GM12873 (cell line): ENCODE data around the gene PKP3.

ENCODE experiments used
- CTCF ChIP-seq: IDR thresholded peaks from 2 replicates; pipeline ENCODE4 v1.5.1; 2012; ENCODE audit warnings: low read depth, mild to moderate bottlenecking, moderate library complexity, low read length, control low read depth; ENCODE audit not compliant: insufficient read depth; ENCODE audit errors: missing control alignments

PKP3 gene

GRCh38 chr11:406796-407650 is 13.0 kb downstream of the PKP3 start:
- TF ChIP-seq CTCF: no peak

- TF ChIP-seq CTCF: no peak
Measured at GRCh38 chr11:407651-408123, 13.7 kb downstream of the PKP3 start.

DNA sequence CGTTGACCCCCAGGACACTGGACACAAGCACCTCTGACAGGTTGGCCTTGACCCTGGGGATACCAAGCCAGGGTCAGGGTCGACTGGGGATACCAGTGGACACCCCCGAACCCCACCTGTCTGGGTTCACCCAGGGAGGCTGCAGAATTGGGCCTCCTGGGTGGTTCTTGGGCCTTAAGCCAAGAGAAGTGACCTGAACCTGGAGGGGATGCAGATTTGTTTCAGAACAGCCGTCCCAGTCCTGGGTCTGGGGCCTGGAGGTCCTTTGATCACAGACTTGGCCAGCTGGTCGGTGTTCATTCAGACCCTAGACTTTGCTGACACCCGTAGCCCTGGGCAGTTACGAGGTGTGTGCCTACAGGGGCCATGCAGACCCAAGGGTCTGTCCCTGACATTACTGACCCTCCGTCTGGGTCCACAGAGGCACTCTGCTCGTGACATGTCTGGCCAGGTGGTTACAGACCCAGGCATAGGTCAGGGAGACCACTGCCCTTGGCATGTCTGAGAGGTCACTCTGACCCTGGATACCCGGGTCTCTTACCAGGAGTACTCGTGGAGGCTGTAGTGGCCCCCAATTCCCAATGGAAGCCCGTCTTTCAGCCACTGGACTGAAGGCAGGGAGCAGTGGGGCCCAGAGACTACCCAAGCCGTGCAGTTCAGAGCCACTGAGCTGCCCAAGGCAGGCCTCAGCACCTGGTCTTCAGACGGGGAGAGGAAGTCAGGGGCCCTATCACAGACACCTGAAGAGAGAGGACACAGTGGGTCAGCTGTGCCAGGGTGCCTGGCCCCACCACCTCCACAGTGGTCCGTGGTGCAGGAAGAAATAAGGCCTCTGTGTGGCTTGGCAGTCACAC is 14.4 kb downstream of the PKP3 start:
- no peak for TF ChIP-seq CTCF

DNA sequence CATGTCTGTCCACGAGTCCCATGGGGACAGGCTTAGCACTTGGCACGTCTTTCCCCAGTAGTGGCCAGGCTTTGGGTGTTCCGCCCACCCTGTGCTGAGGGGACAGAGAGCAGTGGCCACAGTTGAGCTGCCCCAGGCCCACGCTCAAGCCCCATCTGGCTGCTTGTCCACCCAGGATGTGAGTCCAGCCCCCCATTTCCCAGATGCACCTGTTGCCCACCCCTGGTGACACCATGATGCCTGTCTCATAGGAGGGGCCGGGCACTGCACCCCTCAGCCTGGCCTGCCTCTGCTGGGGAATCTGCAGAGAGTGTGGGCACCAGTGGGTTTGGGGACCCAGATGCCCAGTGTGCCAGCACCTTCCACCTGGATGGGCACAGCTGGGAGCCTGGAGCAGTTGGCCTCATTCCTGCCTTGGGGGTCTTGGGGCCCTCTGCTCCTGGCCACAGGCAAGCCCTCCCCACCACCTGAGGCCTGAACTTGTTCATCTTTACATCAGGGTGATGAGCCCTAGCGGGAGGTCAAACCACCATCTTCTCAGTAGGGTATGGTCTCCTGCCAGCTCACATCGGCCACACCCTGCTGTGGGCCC is 15.1 kb downstream of the PKP3 start:
- TF ChIP-seq CTCF: no peak

DNA sequence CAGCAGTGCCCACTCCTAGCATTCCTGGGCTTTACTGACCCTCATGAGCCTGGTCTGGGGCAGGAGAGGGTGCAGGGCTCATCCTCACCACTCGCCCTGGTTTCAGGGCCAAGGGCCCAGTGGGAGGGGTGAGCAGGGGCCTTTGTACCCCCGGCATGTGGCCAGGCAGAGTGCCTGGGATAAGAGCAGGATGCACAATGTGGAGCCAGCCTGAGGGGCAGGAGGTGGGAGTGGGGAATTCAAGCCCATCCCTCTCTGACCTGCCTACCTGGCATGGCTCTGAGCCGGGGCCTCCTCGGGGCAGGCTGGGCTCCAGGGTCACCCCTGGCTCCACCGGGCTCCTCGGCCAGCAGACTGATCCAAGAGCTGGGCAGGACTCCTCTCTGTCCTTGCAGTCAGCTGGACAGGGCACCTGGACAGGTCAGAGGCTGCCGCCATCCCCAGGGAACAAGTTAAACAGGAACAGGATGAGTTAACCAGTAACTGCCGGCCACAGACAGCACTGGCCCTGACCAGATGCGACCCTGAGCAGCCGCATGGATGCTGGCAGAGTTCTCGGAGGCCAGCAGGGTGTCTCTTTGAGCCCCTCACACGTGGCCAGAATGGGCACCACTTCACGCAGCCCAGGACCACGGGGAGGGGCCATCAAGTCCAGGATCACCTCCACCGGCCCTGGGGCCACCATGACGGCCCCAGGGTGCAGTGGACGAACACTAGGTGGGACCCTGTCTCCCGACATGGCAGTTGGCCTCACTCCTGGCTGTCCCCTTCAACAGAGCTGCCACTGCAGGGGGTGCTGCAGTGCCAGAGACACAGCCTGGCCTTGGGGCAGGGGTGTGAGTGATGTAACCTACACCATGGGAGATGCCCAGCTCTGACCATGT is 15.8 kb downstream of the PKP3 start:
- no peak for TF ChIP-seq CTCF

- no peak for TF ChIP-seq CTCF
Measured at GRCh38 chr11:412641-413119, 18.7 kb downstream of the PKP3 start.
